Stimulated activated CD4-positive, alpha-beta T cell treated with anti-CD3 and anti-CD28 coated beads, Interleukin-2, amount 100 ng/mL, for 24 hours (primary cell): ENCODE data around the gene LRRN4.
"Not testable (repeated sequence)": the region's sequence is repeated elsewhere in the genome, so short reads cannot be mapped to it uniquely, and the experiment has no call there.

ENCODE experiments used
- DNase-seq, 2 donors: peaks; one replicate each; pipeline ENCODE4 v3.0.0-alpha.2; 2020

The LRRN4 gene

GRCh38 chr20:6058684-6059295 is 4.9 kb upstream of the LRRN4 start:
- no peak for DNase-seq

- DNase-seq = no peak
Observed at GRCh38 chr20:6057691-6058090, 3.8 kb upstream of the LRRN4 start.

- DNase-seq = no peak
Observed at GRCh38 chr20:6057139-6057538, 3.3 kb upstream of the LRRN4 start.

GRCh38 chr20:6055981-6056569 is 2.2 kb upstream of the LRRN4 start:
- no peak for DNase-seq

- DNase-seq = no peak
Observed at GRCh38 chr20:6055161-6055783, 1.4 kb upstream of the LRRN4 start.

- not testable (repeated sequence) for DNase-seq
Observed at GRCh38 chr20:6054689-6055051, 810 bp upstream of the LRRN4 start.

GRCh38 chr20:6053064-6053775 is 640 bp downstream of the LRRN4 start:
- no peak for DNase-seq

- no peak for DNase-seq
Observed at GRCh38 chr20:6051505-6051904, 2.4 kb downstream of the LRRN4 start.

- DNase-seq = no peak
Observed at GRCh38 chr20:6048391-6048790, 5.5 kb downstream of the LRRN4 start.

GRCh38 chr20:6046432-6046831 is 7.4 kb downstream of the LRRN4 start:
- DNase-seq = no peak

GRCh38 chr20:6045566-6045965 is 8.3 kb downstream of the LRRN4 start:
- no peak for DNase-seq

- no peak for DNase-seq
Observed at GRCh38 chr20:6044115-6044514, 9.7 kb downstream of the LRRN4 start.

- no peak for DNase-seq
Observed at GRCh38 chr20:6041808-6042265, 12.0 kb downstream of the LRRN4 start.

- DNase-seq = no peak
Observed at GRCh38 chr20:6040958-6041807, 12.7 kb downstream of the LRRN4 start.

GRCh38 chr20:6040540-6040939 is 13.3 kb downstream of the LRRN4 start:
- no peak for DNase-seq

- no peak for DNase-seq
Observed at GRCh38 chr20:6039766-6040165, 14.1 kb downstream of the LRRN4 start.

GRCh38 chr20:6038256-6038655 is 15.6 kb downstream of the LRRN4 start:
- no peak for DNase-seq

GRCh38 chr20:6037082-6037481 is 16.8 kb downstream of the LRRN4 start:
- DNase-seq = no peak

- DNase-seq = no peak
Observed at GRCh38 chr20:6036213-6036612, 17.6 kb downstream of the LRRN4 start.

- no peak for DNase-seq
Observed at GRCh38 chr20:6034134-6034969, 19.5 kb downstream of the LRRN4 start.

- not testable (repeated sequence) for DNase-seq
Observed at GRCh38 chr20:6032907-6033306, 21.0 kb downstream of the LRRN4 start.
